H9 (cell line): Measurements from ENCODE around the gene LPAR2. TPM values are rescaled to one million over a fixed set of nuclear protein-coding genes. Genes with fewer than 3 reads are reported as not detected.

ENCODE experiments used
- DNase-seq: peaks from one replicate; pipeline ENCODE4 v3.0.0-alpha.2; 2017
- H2AFZ ChIP-seq: one replicate; pipeline ENCODE4 v1.6.1; 2013; ENCODE audit warnings: mild to moderate bottlenecking, low read length, control low read depth, moderate library complexity
- H2AK5ac ChIP-seq: 2 replicates; pipeline ENCODE4 v1.6.1; 2013; ENCODE audit warnings: low read length, control low read depth, mixed read lengths; ENCODE audit not compliant: insufficient read length
- H2BK120ac ChIP-seq: one replicate; pipeline ENCODE4 v1.6.1; 2013; ENCODE audit warnings: low read depth, mild to moderate bottlenecking, low read length, control low read depth, inconsistent platforms; ENCODE audit not compliant: poor library complexity, severe bottlenecking
- H2BK12ac ChIP-seq: 2 replicates; pipeline ENCODE4 v1.6.1; 2013; ENCODE audit warnings: low read length, control low read depth, mixed read lengths, low read depth; ENCODE audit not compliant: insufficient read length
- H2BK15ac ChIP-seq: 2 replicates; pipeline ENCODE4 v1.6.1; 2013; ENCODE audit warnings: low read depth, low read length, control low read depth
- H2BK20ac ChIP-seq: one replicate; pipeline ENCODE4 v1.6.1; 2013; ENCODE audit warnings: low read depth, mild to moderate bottlenecking, low read length, control low read depth, inconsistent platforms; ENCODE audit not compliant: poor library complexity, severe bottlenecking
- H2BK5ac ChIP-seq: 2 replicates; pipeline ENCODE4 v1.6.1; 2013; ENCODE audit warnings: low read length, control low read depth, mixed read lengths; ENCODE audit not compliant: insufficient read length
- H3K14ac ChIP-seq: 2 replicates; pipeline ENCODE4 v1.6.1; 2013; ENCODE audit warnings: low read length, control low read depth; ENCODE audit not compliant: insufficient read depth
- H3K18ac ChIP-seq: 2 replicates; pipeline ENCODE4 v1.6.1; 2013; ENCODE audit warnings: low read depth, mild to moderate bottlenecking, mixed read lengths, low read length, control low read depth; ENCODE audit not compliant: insufficient read length
- H3K23ac ChIP-seq: 2 replicates; pipeline ENCODE4 v1.6.1; 2013; ENCODE audit warnings: low read length, control low read depth, mixed read lengths, low read depth; ENCODE audit not compliant: insufficient read length
- H3K23me2 ChIP-seq: 2 replicates; pipeline ENCODE4 v1.6.1; 2013; ENCODE audit warnings: low read depth, mild to moderate bottlenecking, mixed read lengths, low read length, control low read depth; ENCODE audit not compliant: insufficient read length, poor library complexity, severe bottlenecking
- H3K27ac ChIP-seq: 2 replicates; pipeline ENCODE4 v1.5.1; 2013; ENCODE audit warnings: low read length, control low read depth, mixed read lengths, low read depth; ENCODE audit not compliant: insufficient read length
- H3K27me3 ChIP-seq: 2 replicates; pipeline ENCODE4 v1.6.1; 2013; ENCODE audit warnings: low read length, control low read depth, inconsistent platforms; ENCODE audit not compliant: insufficient read depth
- H3K4ac ChIP-seq: 2 replicates; pipeline ENCODE4 v1.6.1; 2013; ENCODE audit warnings: low read depth, mild to moderate bottlenecking, control low read depth, inconsistent platforms, low read length, moderate library complexity
- H3K4me1 ChIP-seq: 2 replicates; pipeline ENCODE4 v1.6.1; 2013; ENCODE audit warnings: low read length, control low read depth, inconsistent platforms; ENCODE audit not compliant: insufficient read depth
- H3K4me2 ChIP-seq: 2 replicates; pipeline ENCODE4 v1.6.1; 2013; ENCODE audit warnings: low read length, control low read depth, mixed read lengths; ENCODE audit not compliant: insufficient read length, insufficient read depth
- H3K56ac ChIP-seq: 2 replicates; pipeline ENCODE4 v1.6.1; 2013; ENCODE audit warnings: low read depth, mild to moderate bottlenecking, mixed read lengths, low read length, control low read depth; ENCODE audit not compliant: insufficient read length
- H3K79me1 ChIP-seq: 2 replicates; pipeline ENCODE4 v1.6.1; 2013; ENCODE audit warnings: low read depth, mild to moderate bottlenecking, moderate library complexity, low read length, control low read depth, inconsistent platforms; ENCODE audit not compliant: insufficient read depth, poor library complexity, severe bottlenecking
- H3K79me2 ChIP-seq: 2 replicates; pipeline ENCODE4 v1.6.1; 2013; ENCODE audit warnings: low read length, control low read depth, inconsistent platforms; ENCODE audit not compliant: insufficient read depth
- H3K9ac ChIP-seq: 2 replicates; pipeline ENCODE4 v1.6.1; 2013; ENCODE audit warnings: low read length, control low read depth, mixed read lengths; ENCODE audit not compliant: insufficient read length; ENCODE audit errors: extremely low read depth
- H3K9me3 ChIP-seq: one replicate; pipeline ENCODE4 v1.6.1; 2013; ENCODE audit warnings: low read depth, low read length, inconsistent platforms; ENCODE audit not compliant: control insufficient read depth
- H3T11ph ChIP-seq: one replicate; pipeline ENCODE4 v1.6.1; 2013; ENCODE audit warnings: mild to moderate bottlenecking, low read length, control low read depth, inconsistent platforms
- H4K20me1 ChIP-seq: one replicate; pipeline ENCODE4 v1.6.1; 2013; ENCODE audit not compliant: control insufficient read depth, insufficient read length, insufficient read depth
- H4K5ac ChIP-seq: 2 replicates; pipeline ENCODE4 v1.6.1; 2013; ENCODE audit warnings: low read depth, mild to moderate bottlenecking, mixed read lengths, low read length, control low read depth; ENCODE audit not compliant: insufficient read length
- H4K8ac ChIP-seq: replicated peaks from 2 replicates; pipeline ENCODE4 v1.6.1; 2013; ENCODE audit warnings: low read length, control low read depth, mixed read lengths, low read depth; ENCODE audit not compliant: insufficient read length
- H4K91ac ChIP-seq: 2 replicates; pipeline ENCODE4 v1.6.1; 2013; ENCODE audit warnings: low read depth, mild to moderate bottlenecking, moderate library complexity, mixed read lengths, low read length, control low read depth; ENCODE audit not compliant: insufficient read length
- H3K27ac Mint-ChIP-seq, 3 experiments: 2 replicates in 2 of 3; 3 replicates in 1 of 3; pipeline ENCODE4 v1.8.0; 2020 to 2021; ENCODE audit warnings: mixed read lengths in 3 of 3, mild to moderate bottlenecking in 1 of 3, moderate library complexity in 1 of 3
- H3K27me3 Mint-ChIP-seq: 2 replicates; pipeline ENCODE4 v1.8.0; 2021; ENCODE audit warnings: low read depth, mild to moderate bottlenecking, moderate library complexity, mixed read lengths
- H3K36me3 Mint-ChIP-seq, 3 experiments: 2 replicates in 2 of 3; 3 replicates in 1 of 3; pipeline ENCODE4 v1.8.0; 2020 to 2021; ENCODE audit warnings: low read depth in 3 of 3, mixed read lengths in 3 of 3; ENCODE audit not compliant: insufficient read depth in 1 of 3
- H3K4me1 Mint-ChIP-seq, 2 experiments: 2 replicates each; pipeline ENCODE4 v1.8.0; 2020; ENCODE audit warnings: mixed read lengths in 2 of 2
- H3K4me3 Mint-ChIP-seq, 2 experiments: 2 replicates in 1 of 2; 3 replicates in 1 of 2; pipeline ENCODE4 v1.8.0; 2020 to 2021; ENCODE audit warnings: mild to moderate bottlenecking in 2 of 2, mixed read lengths in 2 of 2, moderate library complexity in 1 of 2
- H3K9me3 Mint-ChIP-seq, 2 experiments: 2 replicates in 1 of 2; 3 replicates in 1 of 2; pipeline ENCODE4 v1.8.0; 2020; ENCODE audit warnings: mild to moderate bottlenecking in 2 of 2, mixed read lengths in 2 of 2, moderate library complexity in 1 of 2
- CTCF ChIP-seq: fragments of 200-600 bp; sonication (generic); conservative IDR thresholded peaks from 3 replicates; pipeline ENCODE4 v1.8.0; 2021; ENCODE audit warnings: antibody characterized with exemption, mild to moderate bottlenecking
- WGBS: extraction: QIAGEN DNeasy Blood & Tissue Kit; methylation state at CpG from one replicate; pipeline ENCODE4 v1.1.7; 2013; ENCODE audit warnings: missing lambda C conversion rate, low lambda C conversion rate, mixed read lengths; ENCODE audit not compliant: insufficient read length; ENCODE audit errors: extremely low coverage; 5-methylcytosine and 5-hydroxymethylcytosine counted together
- total RNA-seq: library from RNA; stranded (reverse); gene quantifications from 2 replicates; pipeline ENCODE4 v1.2.1, GENCODE V29; 2021

The LPAR2 gene
- total RNA-seq, 1 experiment from 2014 or later = 51.8 TPM

DNA sequence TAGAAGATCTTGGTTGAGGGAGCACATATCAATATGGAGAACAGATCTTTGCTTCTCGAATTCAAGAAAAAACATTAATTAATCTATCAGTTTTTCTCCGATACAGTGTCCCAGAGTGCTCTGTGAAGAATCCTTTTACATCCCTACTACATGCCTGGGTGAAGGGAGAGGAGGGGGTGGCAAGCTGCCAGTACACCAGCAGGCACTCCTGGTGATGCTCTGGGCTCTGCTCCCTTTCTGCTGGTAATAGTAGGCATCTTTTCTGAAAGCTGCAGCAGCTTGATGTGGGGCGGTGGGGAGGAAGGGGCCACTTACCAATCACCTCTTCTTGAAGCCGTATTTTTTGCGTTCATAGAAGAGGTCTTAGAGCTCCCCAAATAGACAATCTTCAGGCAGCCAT, 40.2 kb downstream of the LPAR2 start:
- no CpG with 5 or more reads among the region's 5 CpGs for WGBS
- Mint-ChIP-seq H3K27ac (no peak overlapping the region), H3K27me3 (no peaks in the 10 kb centered on the region)

More for the DNA sequence above, 40.2 kb downstream of the LPAR2 start:
- Histone ChIP-seq H2BK15ac (no peak overlapping the region), H3K4me1 (peaks cover 10% of the 10 kb centered on the region; the same call in 1 of the 2 replicates), H3K14ac (no peak overlapping the region), H3K79me1 (no peaks in the 10 kb centered on the region), H3K4ac (no peak overlapping the region), H4K91ac (no peak overlapping the region), H3K23me2 (no peaks in the 10 kb centered on the region), H3K18ac (no peak overlapping the region), H3K79me2 (no peaks in the 10 kb centered on the region), H3K9me3 (no peaks in the 10 kb centered on the region), H3K9ac (no peak overlapping the region), H2AK5ac (no peak overlapping the region), H2AFZ (no peak overlapping the region), H3K56ac (no peak overlapping the region), H4K8ac (no peak overlapping the region), H3K27ac (no peak overlapping the region), H3K4me2 (no peak overlapping the region), H3K27me3 (no peaks in the 10 kb centered on the region), H2BK12ac (no peak overlapping the region), H4K20me1 (no peaks in the 10 kb centered on the region), H2BK5ac (no peak overlapping the region), H4K5ac (no peak overlapping the region), H2BK20ac (no peak overlapping the region), H3K23ac (no peak overlapping the region), H2BK120ac (no peak overlapping the region), H3T11ph (no peak overlapping the region)
- Mint-ChIP-seq H3K4me3 (no peak overlapping the region), H3K36me3 (no peaks in the 10 kb centered on the region), H3K4me1 (peaks cover 14 to 16% of the 10 kb centered on the region in 2 experiments), H3K9me3 (no peaks in the 10 kb centered on the region; a peak in 1 of 5 replicates)
- no peak for DNase-seq
- TF ChIP-seq CTCF = no peak
